ENCODE results near the gene CYP4V2.
A peak's percentile ranks its signal among the peaks of the same experiment; 100 is the strongest.

Gene CYP4V2

DNA sequence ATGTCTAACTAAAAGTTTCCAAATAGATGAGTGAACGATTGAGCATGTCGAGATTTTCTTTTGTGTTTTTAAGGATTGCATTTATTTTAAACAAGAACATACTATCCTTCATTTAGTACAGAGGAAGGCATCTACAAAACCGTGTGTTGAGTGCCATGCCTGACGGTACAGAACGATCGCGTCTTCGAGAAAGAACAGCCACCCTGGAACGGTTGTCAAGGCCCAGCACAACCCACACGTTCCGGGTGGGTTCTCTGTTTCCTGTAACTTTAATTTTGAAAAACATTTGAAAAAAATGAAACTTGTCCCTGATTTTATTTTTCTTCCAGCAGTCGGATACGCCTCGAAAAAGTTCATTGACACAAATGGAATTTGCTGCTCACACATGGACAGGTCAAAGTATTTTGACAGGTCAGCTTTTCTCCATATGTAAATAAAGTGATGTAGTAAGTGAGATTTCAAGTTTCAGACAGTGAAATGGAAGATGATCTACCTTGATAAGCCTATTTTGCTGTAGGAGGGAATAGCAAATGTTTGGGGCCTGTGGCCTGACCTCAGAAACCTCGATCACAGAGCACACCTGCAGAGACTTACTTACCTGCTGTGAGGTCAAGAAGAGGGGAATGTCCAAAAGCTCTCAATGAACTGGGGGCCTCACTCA, 24.4 kb upstream of the CYP4V2 start:
- no peak for DNase-seq
- TF ChIP-seq POLR2A (IDR thresholded peaks at IDR 0.05; ENCODE audit: low read length) (no peak), GATA1 (IDR thresholded peaks at IDR 0.05; ENCODE audit: low read depth, low read length) (no peak)

DNA sequence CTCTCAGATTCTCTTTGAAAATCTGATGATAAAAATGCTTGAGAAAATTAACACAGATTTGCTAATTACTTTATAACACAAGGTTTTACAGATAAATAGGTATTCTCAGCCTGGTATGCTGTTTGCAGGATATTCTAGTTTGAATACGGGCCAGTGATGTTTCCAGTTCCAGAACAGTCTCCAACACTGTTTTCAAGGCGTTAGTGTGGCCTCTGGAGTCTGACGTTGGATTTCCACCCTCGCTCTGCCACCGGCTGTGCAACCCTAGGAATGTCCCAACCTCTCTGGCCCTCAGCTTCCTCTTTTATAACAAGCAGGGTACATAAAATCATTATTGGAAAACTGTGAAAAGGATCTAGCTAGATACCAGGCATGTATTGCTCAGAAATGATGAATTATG, 23.8 kb upstream of the CYP4V2 start:
- DNase-seq = no peak

DNA sequence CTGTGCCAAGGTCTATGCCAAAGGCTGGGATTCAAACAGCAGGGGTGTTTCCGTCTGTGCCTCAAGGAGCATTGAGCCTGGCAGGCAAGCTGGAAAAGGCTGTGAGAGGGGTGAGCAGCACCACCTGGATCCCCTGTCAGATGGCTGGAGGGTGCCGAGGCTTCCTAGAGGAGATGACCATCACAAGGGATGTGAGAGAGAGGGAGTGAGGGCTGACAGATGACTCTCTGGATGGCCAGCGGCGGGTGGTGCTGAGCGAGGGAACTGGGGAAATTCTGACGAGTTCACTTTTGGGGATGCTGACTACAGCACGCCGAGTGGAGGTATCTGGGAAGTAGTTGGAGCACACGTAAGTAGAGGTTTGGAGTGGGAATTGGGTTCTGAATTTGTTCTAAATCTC, 22.6 kb upstream of the CYP4V2 start:
- no peak for TF ChIP-seq POLR2A (IDR thresholded peaks at IDR 0.05; ENCODE audit: low read length)
- no peak for TF ChIP-seq GATA1 (IDR thresholded peaks at IDR 0.05; ENCODE audit: low read depth, low read length)

More for the DNA sequence above, 23.8 kb upstream of the CYP4V2 start:
- TF ChIP-seq POLR2A (IDR thresholded peaks at IDR 0.05; ENCODE audit: low read length) (no peak), GATA1 (IDR thresholded peaks at IDR 0.05; ENCODE audit: low read depth, low read length) (no peak)

DNA sequence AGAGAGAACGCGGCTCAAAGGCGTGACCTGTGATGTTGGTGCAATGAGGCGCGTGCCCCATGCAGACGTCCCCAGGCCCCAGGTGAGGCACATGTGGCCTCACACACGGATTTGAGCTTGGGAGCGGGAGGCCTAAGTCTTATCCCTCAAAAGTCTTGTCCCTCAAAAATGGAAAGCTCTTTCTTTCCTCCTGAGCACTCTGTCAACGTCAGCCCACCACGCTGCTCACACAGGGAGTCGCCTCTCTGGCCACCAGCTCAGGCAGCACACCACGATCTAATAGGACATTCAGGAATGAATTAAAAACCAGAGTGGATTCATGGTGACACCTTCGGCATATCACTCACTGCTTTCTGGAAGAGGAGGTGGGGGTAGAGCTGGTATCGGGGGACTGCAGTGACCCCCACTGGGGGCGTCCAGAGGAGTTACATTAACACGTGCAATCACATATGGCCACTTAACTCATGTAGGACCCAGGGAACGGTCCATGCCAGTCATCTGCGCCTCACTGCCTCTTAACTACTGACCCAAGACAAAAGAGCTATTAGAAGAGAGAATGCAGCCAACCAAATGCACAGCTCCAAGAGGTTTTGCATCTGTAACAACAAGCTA, 21.9 kb upstream of the CYP4V2 start:
- DNase-seq = no peak
- no peak for TF ChIP-seq GATA1 (IDR thresholded peaks at IDR 0.05; ENCODE audit: low read depth, low read length)
- no peak for TF ChIP-seq POLR2A (IDR thresholded peaks at IDR 0.05; ENCODE audit: low read length)

More for the DNA sequence above, 22.6 kb upstream of the CYP4V2 start:
- no peak for DNase-seq

DNA sequence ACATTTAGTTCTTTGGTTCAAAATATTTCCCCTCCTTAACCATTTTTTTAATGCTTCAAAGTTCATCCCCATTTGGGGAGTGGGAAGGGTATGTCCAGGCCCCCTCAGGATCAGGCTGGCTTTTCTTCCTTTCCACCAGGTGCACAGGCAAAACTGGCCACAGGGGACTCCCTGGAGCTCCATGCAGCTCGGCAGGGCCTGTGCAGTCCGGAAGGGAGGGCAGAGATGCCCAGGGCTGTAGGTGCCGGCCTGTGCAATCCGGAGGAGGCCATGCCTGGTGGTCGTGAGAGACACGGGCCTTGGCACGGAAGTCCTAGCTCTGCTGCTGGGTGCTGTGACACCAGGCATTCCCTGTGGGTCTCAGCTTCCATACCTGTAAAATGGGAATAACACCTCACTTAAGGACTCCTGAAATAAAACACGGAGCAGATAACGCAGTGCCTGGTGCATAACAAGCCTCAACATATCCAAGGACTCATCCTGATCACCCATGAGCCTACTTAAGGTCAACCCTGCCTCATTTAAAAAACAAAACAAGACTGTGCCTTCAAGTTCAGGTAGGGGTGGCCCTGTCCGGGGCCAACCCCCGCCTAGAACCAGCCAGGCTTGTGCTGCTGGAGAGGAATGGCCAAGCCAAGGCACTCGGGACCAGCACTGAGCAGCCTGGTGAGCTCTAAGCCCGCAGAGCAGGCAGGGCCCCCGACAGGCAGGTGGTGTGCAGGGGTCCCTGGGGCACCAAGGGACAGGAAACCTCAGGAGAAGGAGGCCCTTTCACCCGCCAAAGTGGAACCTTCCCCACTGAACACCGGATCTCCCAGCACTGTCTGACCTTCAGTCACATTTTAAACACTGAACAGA, 21.2 kb upstream of the CYP4V2 start:
- TF ChIP-seq GATA1 (IDR thresholded peaks at IDR 0.05; ENCODE audit: low read depth, low read length) (no peak), POLR2A (IDR thresholded peaks at IDR 0.05; ENCODE audit: low read length) (no peak)
- no peak for DNase-seq

DNA sequence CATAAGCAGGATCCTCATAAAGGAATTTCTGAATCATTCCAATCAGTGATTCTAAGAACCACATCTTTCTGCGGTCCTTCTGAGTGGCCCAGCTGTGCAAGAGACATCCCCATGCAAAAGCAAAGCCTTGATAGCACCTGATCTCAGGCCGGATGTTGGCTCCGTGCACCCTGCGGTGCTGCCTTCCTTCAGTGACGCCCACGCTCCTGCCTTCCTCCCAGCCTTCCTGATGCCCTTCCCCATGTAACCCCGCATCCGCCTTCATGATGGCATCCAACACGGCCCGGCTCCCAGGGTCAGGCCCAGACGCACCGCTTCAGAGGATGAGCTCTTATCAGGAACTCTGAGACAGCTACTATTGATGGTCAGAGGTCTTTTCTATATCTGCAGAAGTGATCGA, 20.4 kb upstream of the CYP4V2 start:
- TF ChIP-seq GATA1 (IDR thresholded peaks at IDR 0.05; ENCODE audit: low read depth, low read length) = no peak
- TF ChIP-seq POLR2A (IDR thresholded peaks at IDR 0.05; ENCODE audit: low read length) = no peak
- no peak for DNase-seq

DNA sequence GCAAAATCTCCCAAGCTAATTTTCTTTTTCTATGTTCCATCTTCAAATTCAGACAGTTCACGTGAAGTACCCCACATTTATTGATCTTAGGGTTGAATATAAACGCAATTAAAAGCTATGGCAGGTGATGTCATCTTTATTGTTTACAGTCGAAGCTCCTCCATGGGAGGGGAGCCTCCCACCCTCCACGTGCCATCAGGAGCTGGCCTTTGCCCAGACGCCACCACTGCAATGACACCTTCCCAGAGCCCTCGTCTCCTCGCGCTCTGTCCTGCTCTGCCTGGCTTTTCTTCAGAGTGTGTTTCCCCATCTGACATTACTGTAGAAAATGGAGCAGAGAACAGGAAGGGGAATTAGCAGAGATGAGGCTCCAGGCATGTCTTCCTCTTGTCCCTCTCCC, 18.8 kb upstream of the CYP4V2 start:
- TF ChIP-seq GATA1 (IDR thresholded peaks at IDR 0.05; ENCODE audit: low read depth, low read length) = no peak
- TF ChIP-seq POLR2A (IDR thresholded peaks at IDR 0.05; ENCODE audit: low read length) = no peak
- DNase-seq = no peak

DNA sequence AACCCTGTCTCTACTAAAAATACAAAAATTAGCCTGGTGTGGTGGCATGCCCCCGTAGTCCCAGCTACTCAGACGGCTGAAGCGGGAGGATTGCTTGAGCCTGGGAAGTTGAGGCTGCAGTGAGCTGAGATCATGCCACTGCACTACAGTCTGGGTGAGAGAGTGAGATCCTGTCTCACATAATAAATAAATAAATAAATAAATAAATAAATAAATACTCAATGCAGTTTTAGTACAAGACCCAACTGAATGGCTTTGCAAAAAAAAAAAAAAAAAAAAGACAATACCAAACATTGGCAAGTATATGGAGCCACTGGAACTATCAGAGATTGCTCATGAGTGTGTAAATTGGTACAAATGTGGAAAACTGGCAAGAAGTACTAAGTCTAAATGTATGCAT, 3.3 kb upstream of the CYP4V2 start:
- no peak for DNase-seq
- TF ChIP-seq POLR2A (IDR thresholded peaks at IDR 0.05; ENCODE audit: low read length) (no peak), GATA1 (IDR thresholded peaks at IDR 0.05; ENCODE audit: low read depth, low read length) (no peak)

DNA sequence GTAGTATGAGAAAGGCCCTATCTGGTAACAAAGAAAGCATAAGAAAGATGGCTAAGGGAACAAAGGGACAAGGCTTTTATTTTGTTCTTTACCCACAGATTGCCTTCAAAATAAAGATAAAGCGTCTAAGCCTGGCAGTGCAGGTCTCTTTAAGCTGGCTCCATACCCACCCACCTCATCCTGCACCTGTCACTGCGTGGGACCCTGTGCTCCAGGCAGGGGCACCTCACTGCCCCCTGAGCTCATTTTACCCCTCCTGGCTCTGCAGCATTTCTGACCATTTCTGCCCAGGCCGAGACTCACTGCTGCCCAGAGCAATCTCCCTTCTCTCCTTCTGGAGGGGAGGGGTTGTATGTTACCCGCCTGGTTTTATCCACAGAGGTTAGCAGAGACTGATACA, 1.7 kb upstream of the CYP4V2 start:
- DNase-seq = no peak
- TF ChIP-seq POLR2A (IDR thresholded peaks at IDR 0.05; ENCODE audit: low read length) = no peak
- no peak for TF ChIP-seq GATA1 (IDR thresholded peaks at IDR 0.05; ENCODE audit: low read depth, low read length)

DNA sequence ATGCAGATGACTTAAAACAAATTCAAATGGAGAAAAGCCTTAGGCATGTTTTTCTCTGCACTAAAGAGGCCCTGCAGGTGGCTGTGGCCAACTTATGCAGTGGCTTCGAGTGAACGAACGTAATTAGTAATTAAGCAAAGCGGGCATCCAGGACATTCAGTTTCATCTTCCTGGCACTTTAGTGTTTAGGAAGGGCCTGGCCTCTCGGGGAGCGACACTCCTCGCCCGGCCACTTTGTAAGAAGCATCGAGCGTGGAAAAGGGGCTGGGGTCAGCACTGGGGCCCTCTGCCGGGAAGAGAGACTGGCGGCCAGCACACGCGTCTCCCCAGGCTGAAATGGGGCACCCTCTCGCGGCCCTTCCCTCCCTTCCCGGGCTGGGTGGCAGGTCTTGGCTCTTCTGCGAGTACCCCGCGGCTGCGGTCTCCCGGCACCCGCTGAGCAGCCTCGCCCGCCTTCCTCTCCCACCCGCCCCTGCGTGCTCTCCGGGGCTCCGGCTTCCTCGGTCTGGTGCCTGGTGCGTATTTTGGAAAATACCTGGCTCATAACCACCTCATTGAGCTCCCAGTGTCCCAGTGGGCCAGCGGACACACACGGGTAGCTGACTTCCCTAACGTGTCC, 677 bp upstream of the CYP4V2 start:
- peak; percentile 67 to 71 for DNase-seq
- TF ChIP-seq POLR2A (IDR thresholded peaks at IDR 0.05; ENCODE audit: low read length) = no peak
- no peak for TF ChIP-seq GATA1 (IDR thresholded peaks at IDR 0.05; ENCODE audit: low read depth, low read length)

DNA sequence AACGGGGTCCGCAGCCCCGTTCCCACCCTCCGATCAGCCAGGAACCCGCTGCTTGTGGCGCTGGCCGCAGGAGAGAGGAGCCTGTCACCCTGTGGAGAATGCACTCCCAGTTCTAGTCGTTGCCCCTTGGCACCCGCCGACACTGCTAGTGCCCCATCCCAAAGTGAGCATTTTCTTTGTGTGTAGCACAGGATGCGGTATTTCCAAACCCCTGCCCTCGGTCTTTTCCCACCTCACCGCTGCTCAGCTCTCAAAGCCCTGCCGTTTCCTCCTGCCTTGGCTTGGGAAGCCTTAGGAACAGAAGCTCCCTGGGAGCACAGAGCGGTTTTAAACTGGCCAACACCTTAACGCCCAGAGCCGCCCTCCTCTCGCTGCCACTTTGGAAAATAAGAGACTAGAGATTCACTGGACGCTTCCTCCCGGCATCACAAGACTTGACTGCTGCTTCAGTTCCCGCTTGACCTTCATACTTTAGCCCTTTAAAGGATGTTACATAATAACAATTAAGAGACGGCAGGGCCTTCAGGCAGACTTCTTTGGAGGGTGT, 772 bp downstream of the CYP4V2 start:
- TF ChIP-seq GATA1 (IDR thresholded peaks at IDR 0.05; ENCODE audit: low read depth, low read length) (no peak), POLR2A (IDR thresholded peaks at IDR 0.05; ENCODE audit: low read length) (no peak)
- peak; percentile 40 to 47 for DNase-seq

DNA sequence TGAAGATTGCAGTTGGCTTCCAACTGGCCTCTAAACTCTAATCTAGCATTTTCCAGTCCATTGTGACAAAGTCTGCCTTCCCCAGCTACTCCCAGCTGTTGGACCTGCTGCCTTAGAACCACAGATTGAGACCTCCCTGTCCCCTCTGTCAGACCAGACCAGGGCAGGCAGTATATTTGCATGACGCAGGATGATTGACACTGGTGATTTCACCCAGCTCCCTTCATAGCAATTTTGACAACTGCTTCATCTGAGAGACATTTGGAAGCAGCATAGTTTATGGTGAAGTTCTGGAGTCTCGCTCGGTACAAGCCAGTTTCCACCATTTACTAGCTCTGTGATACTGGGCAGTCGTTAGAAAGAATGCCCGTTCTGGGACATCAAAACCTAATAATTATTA, 2.5 kb downstream of the CYP4V2 start:
- TF ChIP-seq GATA1 (IDR thresholded peaks at IDR 0.05; ENCODE audit: low read depth, low read length) (no peak), POLR2A (IDR thresholded peaks at IDR 0.05; ENCODE audit: low read length) (no peak)
- DNase-seq = no peak

DNA sequence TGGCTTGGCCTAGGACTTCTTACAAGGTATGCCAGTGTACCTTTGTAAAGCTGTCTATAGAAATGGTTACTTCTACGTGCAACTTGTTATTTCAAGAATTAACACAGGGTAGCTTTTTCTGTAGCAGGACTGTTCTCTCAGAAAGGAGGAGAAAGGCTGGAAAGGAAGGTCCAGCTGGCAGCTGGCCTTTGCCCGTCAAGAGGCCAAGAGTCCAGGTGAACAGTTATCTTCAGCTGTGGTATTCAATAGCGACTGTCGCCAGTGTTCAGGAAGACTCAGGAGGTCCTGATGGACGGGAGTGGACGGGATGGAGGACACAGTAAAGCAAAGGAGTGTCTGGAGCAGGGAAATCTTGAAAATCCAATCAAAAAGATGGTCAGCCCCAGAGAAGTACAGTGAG, 4.7 kb downstream of the CYP4V2 start:
- no peak for DNase-seq

DNA sequence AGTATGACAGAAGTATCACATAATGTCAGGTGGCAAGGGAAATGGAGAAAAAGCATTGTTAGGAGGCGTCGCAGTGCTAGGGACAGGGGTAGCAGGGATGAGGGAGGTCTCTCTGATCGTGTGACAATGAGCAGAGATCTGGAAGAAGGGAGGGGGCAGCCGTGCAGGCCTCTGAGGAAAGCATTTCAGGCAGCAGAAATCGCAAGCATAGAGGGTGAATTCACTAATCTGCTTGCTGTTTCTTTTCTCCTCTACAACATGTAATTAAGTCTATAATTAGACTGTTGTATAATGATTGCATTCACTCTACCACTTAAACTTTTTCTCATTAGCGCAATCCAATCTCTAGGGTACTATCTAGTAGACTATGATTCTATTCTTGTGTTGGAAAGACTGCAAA, 9.1 kb downstream of the CYP4V2 start:
- DNase-seq = no peak
- TF ChIP-seq POLR2A (IDR thresholded peaks at IDR 0.05; ENCODE audit: low read length) (no peak), GATA1 (IDR thresholded peaks at IDR 0.05; ENCODE audit: low read depth, low read length) (no peak)

More for the DNA sequence above, 4.7 kb downstream of the CYP4V2 start:
- TF ChIP-seq GATA1 (IDR thresholded peaks at IDR 0.05; ENCODE audit: low read depth, low read length) = no peak
- TF ChIP-seq POLR2A (IDR thresholded peaks at IDR 0.05; ENCODE audit: low read length) = no peak

All from erythroblast (primary cell).